ENCODE measurements around the gene FOXP4.

The FOXP4 gene

DNA sequence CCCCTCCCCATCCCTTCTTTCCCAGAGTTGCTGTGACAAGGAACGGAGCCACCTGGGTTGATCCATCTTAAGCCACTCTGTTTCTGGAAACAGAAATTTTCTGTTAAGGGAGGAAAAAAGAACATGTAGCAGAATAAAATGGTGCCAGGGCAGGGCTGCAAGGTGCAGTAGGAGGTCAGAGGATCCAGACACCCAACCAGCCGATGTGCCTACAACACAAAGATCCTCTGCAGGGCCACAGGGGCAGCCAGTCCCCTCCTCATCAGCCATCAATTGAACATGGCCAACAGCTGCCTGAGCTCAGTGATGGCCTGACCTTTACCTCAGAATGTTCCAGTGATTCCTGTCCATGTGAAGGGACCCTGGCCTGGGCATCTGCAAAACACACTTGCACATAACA, 103.9 kb downstream of the FOXP4 start:
- no peak for DNase-seq

DNA sequence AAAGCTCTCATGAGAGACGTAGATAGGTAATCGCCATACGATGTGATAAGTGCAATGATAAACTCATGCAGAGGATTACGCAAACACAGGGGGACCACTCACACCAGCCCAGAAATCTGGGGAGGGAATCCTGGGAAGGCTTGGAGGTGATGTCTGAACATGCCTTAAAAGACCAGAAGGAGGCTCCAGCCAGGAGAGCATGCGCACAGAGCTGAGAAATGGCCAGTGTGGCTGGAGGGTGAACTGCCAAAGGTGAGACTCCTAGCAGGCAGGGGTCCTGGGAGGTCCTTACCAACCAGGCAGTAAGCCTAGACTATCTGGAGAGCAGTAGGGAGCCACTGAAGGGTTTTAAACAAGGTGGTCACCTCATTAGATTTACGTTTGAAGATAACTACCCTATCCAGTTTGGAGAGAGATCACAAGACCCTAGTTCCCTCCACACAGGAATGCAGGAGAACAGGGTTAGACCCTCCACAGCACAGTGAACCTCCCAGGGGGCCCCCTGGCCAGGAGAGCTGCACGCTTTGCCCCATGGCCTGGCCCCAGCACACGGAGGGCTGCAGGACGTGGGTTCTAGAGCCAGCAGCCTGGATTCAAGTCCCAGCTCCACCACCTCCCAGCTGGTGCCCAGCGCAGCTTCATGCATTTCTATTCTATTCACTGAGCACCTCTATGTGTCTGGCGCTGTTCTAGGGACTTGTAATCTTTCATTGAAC, 105.2 kb downstream of the FOXP4 start:
- no peak for DNase-seq
